GM08714 (cell line): Measurements from ENCODE around the gene SMIM5.

Experiments used
- H3K4me3 ChIP-seq: fragments of 200-500 bp; sonication (Bioruptor generic); 2 replicates; pipeline ENCODE4 v1.5.1; 2014; ENCODE audit warnings: mild to moderate bottlenecking, low read length, inconsistent platforms
- ZNF274 ChIP-seq: IDR thresholded peaks from 2 replicates; pipeline ENCODE4 v1.6.1; 2012; ENCODE audit warnings: mild to moderate bottlenecking, low read depth, low read length

SMIM5 gene

DNA sequence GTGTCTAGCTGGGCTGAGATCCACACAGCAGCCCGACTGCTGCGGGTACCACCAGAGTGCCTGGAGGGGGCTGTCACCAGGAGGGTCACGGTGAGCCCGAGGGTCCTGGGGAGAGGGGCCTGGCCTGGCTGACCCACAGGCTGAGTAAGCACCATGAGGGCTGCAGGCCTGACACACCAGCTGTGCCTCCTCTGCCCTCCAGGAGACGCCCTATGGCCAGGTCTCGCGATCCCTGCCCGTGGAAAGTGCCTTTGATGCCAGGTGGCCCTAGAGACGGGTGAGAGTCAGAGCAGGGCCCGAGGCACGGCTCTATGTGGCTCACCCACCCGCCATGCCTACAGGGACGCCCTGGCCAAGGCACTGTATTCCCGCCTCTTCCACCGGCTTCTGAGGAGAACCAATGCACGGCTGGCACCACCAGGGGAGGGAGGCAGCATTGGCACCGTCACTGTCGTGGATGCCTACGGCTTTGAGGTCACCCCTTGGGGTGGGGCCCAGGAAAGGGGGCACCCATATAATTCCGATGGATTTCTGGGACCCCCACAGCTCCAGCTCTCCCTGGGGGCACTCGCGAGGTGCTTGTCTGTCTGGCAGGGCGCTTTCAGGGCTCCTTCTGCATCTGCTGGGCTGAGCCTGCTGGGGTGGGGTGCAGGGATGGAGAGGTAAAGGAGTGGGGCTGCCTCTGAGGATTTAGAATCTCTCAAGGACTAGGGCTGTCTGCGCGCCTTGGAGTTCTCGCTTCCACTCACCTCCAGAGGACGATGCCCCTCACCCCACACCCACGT is 38.5 kb upstream of the SMIM5 start:
- TF ChIP-seq ZNF274, result no peak
- H3K4me3 ChIP-seq, result no peak overlapping the region

DNA sequence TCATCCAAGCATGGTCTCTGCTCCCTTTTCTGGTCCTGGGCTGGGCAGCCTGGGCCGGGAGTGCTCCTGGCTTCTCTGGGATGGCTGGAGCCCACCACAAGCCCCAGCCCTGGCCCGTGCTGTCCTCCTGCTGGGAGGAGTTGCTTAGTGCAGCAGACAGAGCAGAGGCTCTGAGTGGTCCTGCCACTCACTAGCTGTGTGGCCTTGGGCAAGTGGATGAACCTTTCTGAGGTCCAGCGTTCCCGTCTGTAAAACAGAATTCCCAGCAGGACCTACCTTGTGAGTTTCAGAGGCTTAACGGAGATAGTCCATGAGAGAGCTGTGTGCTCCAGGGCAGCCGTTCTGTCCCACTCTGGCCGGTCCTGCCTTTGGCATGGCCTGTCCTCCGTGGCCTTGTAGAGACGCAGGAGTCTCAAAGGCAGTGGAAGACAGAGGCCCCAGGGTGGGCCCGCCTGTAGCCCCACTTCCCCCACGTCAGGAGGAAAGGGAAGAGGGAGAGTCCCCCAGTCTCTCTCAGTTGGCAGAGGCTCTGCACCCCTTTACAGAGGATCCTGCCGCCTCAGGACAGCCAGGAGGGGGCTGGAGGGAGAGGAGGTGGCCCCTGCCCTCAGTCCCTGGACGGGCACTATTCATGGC is 37.8 kb upstream of the SMIM5 start:
- H3K4me3 ChIP-seq, result no peak overlapping the region
- TF ChIP-seq ZNF274, result no peak

- TF ChIP-seq ZNF274, result no peak
Measured at GRCh38 chr17:75595920-75596313, 37.3 kb upstream of the SMIM5 start.

DNA sequence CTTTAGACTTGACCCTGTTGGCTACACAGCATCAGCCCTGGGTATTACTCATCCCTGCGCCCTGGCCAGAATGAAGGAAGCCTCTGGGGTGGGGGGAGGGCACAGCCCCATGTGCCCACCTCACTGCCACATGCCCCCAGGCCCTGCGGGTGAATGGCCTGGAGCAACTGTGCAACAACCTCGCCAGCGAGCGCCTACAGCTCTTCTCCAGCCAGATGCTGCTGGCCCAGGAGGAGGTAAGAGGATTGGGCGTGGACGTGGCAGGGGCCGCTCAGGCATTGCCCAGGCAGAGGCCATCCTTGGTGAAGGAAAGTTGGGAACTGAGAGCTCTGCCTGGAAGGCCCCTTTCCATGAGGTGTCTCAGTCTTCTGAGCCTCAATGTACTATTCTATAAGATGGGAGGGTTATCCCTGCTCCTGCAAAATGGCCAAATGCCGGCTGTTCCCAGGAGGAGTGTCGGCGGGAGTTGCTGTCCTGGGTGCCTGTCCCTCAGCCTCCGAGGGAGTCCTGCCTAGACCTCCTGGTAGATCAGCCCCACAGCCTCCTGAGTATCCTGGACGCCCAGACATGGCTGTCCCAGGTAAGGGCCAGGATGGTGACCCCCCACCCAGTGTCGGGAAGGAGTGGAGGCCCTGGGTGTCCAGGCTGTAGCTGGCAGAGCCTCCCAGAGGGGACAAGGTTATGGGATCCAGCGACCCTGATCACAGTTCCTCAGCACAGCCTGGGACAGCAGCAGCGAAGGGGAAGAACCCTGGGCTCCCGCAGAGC is 36.7 kb upstream of the SMIM5 start:
- TF ChIP-seq ZNF274, result no peak
- no peak overlapping the region for H3K4me3 ChIP-seq

More at GRCh38 chr17:75595920-75596313, 37.3 kb upstream of the SMIM5 start:
- H3K4me3 ChIP-seq, result no peak overlapping the region

GRCh38 chr17:75601057-75601987 is 31.9 kb upstream of the SMIM5 start:
- TF ChIP-seq ZNF274, result no peak
- no peak overlapping the region for H3K4me3 ChIP-seq

DNA sequence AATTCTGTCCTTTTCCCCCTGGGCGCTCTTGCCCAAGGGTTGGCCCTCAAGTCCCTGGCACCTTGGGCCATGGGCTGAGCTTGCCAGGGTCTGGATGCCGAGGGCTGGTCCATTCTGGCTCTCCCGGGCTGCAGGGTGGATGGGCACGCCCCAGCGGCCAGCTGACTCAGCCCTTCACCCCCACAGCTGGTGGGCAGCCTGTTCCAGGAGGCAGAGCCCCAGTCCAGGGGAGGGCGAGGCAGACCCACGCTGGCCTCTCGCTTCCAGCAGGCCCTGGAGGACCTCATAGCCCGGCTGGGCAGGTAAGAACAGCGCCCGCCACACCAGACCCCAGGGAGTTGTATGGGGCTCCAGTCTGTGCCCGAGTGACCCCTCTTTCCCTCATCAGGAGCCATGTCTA is 30.6 kb upstream of the SMIM5 start:
- TF ChIP-seq ZNF274, result no peak

DNA sequence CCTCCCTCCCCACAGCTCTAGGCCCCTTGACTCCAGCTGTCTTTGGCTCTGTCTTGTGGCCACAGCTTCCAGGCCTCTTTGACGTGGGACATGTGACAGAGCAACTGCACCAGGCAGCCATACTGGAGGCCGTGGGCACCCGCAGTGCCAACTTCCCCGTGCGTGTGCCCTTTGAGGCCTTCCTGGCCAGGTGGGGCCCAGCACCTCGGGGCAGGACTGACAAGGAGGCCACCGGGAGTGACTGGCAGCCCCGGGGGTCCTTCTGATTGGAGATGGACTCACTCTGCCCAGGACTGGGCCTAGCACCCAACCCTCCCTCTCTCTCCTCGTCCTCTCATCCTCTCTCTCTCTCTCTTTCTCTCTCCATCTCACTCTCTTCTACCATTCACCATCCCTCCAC is 30.1 kb upstream of the SMIM5 start:
- H3K4me3 ChIP-seq, result no peak overlapping the region
- TF ChIP-seq ZNF274, result no peak

More for the DNA sequence above, 30.6 kb upstream of the SMIM5 start:
- no peak overlapping the region for H3K4me3 ChIP-seq

DNA sequence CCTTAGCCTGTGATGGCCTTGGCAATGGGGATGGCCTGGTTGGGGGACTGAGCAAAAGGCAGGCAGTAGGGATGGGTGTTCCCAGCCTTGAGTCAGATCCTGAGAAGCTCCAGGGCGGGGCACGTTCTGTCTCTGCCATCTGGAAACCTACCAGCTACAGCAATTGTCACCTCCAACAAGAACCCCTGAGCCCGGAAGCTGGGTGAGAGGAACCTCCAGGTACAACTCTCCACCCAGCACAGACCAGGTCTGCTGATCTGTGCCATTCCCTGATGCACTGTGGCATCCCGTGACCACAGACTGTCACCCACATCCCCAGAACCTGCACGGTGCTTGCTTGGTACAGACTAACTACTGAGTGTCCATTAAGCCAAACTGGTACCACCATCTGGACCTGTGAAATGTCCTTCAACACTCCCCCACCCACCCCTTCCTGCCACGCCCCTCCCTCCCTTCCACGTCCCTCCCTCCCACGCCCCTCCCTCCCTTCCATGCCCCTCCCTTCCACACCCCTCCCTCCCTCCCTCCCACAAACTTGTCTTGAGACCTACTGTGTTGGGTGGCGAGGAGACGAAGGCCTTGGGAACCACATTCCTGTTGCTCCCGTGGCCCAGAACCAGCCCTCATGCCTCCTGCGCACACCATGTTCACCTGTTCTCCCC is 29.1 kb upstream of the SMIM5 start:
- no peak overlapping the region for H3K4me3 ChIP-seq
- TF ChIP-seq ZNF274, result no peak

- no peak for TF ChIP-seq ZNF274
- H3K4me3 ChIP-seq, result no peak overlapping the region
Measured at GRCh38 chr17:75605790-75606189, 27.4 kb upstream of the SMIM5 start.

DNA sequence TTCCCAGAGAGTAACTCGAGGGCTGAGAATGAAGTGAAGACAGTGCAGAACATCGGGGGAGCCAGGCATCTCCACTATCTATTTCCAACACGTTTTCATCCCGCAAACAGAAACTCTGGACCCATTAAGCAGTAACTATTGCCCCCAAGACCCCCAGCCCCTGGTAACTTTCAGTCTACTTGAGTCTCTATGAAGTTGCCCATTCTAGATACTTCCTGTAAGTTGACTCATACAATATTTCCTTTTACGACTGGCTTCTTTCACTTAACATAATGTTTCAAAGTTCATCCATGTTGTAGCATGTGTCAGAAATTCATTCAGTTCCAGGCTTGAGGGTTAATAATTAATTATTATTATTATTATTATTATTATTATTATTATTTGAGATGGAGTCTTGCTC is 26.1 kb upstream of the SMIM5 start:
- TF ChIP-seq ZNF274, result no peak
- H3K4me3 ChIP-seq, result no peak overlapping the region

DNA sequence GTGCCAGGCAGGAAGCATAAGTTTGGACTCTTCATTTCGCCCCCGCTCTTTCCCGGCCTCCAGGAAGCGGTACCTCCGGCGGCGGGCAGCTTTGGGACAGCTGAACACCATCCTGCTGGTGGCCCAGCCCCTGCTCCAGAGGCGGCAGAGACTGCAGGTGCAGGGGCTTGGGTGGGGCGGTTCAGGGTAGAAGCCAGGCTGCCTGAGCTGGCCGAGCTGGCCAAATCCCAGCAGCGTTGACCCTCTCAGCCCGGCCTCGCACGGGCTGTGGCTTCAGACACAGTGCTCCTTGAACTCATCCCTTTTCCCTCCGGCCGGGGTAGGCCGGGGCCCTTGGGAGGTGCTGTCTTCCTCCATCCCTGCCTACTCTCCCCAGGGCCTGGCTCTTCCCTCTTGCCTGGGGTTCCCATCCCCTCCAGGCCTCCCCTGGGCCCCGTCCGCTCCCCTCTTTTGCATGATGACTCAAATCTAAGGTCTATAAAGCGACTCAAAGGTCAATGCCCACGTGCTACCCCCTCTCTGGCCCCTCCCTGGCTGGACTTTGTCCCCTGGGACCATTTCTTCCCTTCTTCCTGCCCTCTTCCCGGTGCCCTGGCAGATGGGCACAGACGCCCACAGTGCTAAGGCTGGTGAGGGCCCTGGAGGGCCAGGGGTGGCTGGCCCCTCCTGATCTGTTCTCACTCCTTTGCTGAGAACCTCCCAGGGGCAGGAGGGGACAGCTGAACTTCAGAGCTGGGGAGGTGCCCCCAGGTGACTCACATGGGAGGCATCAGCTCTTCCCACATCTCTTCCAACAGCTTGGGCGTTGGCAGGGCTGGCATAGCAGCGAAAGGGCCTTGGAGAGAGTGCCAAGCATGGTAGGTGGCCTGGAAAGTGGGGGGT is 22.9 kb upstream of the SMIM5 start:
- H3K4me3 ChIP-seq, result no peak overlapping the region
- no peak for TF ChIP-seq ZNF274

DNA sequence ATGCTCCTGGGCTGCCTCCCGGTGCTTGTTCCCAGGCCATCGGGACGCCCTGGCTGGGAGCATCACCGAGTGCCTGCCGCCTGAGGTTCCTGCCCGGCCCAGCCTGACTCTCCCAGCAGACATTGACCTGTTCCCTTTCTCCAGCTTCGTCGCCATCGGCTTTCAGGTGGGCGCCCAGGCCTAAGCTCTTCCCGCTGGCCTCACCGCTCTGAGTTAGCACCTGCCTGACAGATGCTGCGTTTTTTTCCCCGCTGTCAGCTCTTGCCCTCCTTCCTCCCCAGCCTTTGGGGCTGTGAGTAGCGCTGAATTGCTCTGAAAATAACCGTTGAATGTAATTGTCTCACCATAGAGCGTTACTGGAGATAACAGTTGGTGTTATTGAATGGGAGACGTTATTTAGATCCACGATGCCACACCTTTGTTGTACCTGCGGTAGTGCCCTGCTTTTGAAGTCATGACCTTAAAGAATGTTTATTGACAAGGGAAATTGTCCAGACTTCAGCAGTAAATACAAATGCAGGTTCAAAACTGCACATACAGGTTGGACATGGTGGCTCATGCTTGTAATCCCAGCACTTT is 21.3 kb upstream of the SMIM5 start:
- TF ChIP-seq ZNF274, result no peak
- H3K4me3 ChIP-seq, result no peak overlapping the region
